HCT116 (cell line): ENCODE data around the gene OR2Y1.

Source experiments
- CBX3 ChIP-seq: IDR thresholded peaks from 2 replicates; pipeline ENCODE4 v1.6.1; 2012; ENCODE audit warnings: low read depth
- CEBPB ChIP-seq: IDR thresholded peaks from 2 replicates; pipeline ENCODE4 v1.6.1; 2012; ENCODE audit warnings: low read depth
- CTCF ChIP-seq, 3 experiments: fragments of 200-600 bp in 1 of 3; sonication (generic) in 1 of 3; IDR thresholded peaks in 2 of 3; conservative IDR thresholded peaks in 1 of 3; 2 replicates each; pipeline ENCODE4 v1.5.1; 2012 to 2017; ENCODE audit warnings: low read depth in 2 of 3, low read length in 2 of 3, antibody characterized with exemption in 1 of 3, borderline replicate concordance in 1 of 3, control low read depth in 1 of 3, mild to moderate bottlenecking in 1 of 3, mixed read lengths in 1 of 3, mixed run types in 1 of 3, moderate library complexity in 1 of 3; ENCODE audit not compliant: insufficient read depth in 1 of 3
- EGR1 ChIP-seq: IDR thresholded peaks from 2 replicates; pipeline ENCODE4 v1.6.1; 2012; ENCODE audit warnings: low read depth
- EZH2 ChIP-seq: fragments of 200-600 bp; sonication (generic); IDR thresholded peaks from 2 replicates; pipeline ENCODE4 v1.6.1; 2017; ENCODE audit warnings: antibody characterized with exemption, mixed run types
- EZH2phosphoT487 ChIP-seq: fragments of 200-600 bp; IDR thresholded peaks from 2 replicates; pipeline ENCODE4 v1.6.1; 2018; ENCODE audit warnings: antibody characterized with exemption, borderline replicate concordance
- MAX ChIP-seq: IDR thresholded peaks from 2 replicates; pipeline ENCODE4 v1.6.1; 2012
- POLR2A ChIP-seq: IDR thresholded peaks from 2 replicates; pipeline ENCODE4 v1.7.0; 2011; ENCODE audit warnings: borderline replicate concordance; ENCODE audit not compliant: insufficient read depth, insufficient read length; ENCODE audit errors: extremely low read depth
- POLR2AphosphoS5 ChIP-seq: IDR thresholded peaks from 2 replicates; pipeline ENCODE4 v1.6.1; 2011; ENCODE audit warnings: mild to moderate bottlenecking, low read depth, low read length, moderate library complexity
- REST ChIP-seq: IDR thresholded peaks from 2 replicates; pipeline ENCODE4 v1.6.1; 2012; ENCODE audit warnings: low read depth
- TCF7L2 ChIP-seq: IDR thresholded peaks from 2 replicates; pipeline ENCODE4 v1.7.0; 2011; ENCODE audit warnings: borderline replicate concordance, inconsistent platforms; ENCODE audit not compliant: insufficient read depth, insufficient read length; ENCODE audit errors: extremely low read depth
- YY1 ChIP-seq: IDR thresholded peaks from 2 replicates; pipeline ENCODE4 v1.6.1; 2011; ENCODE audit warnings: low read length, low read depth, moderate library complexity, mild to moderate bottlenecking; ENCODE audit not compliant: insufficient replicate concordance; ENCODE audit errors: extremely low read depth

- TF ChIP-seq EZH2phosphoT487, result no peak
- no peak for TF ChIP-seq POLR2A
- no peak for TF ChIP-seq CBX3
- TF ChIP-seq MAX, result no peak
- no peak for TF ChIP-seq EGR1
- TF ChIP-seq TCF7L2, result no peak
- TF ChIP-seq CTCF (IDR thresholded peaks at IDR 0.05 in 2 of 3, conservative IDR thresholded peaks at IDR 0.05 in 1 of 3; ENCODE audit: borderline replicate concordance in 1 of 3, insufficient read depth in 1 of 3, low read depth in 2 of 3, low read length in 2 of 3), result no peak
- TF ChIP-seq YY1, result no peak
- no peak for TF ChIP-seq CEBPB
- no peak for TF ChIP-seq EZH2
- no peak for TF ChIP-seq POLR2AphosphoS5
- no peak for TF ChIP-seq REST
Measured at GRCh38 chr5:180783340-180784052, 43.6 kb upstream of the OR2Y1 start.
